NCI-H1092 treated with DMSO at 0.1 percent for 48 hours (cell line): ENCODE data around the gene XRCC3.

ENCODE experiments used
- DNase-seq: peaks from one replicate; lab custom pipeline; 2025; lab: John Stamatoyannopoulos, UW

The XRCC3 gene

DNA sequence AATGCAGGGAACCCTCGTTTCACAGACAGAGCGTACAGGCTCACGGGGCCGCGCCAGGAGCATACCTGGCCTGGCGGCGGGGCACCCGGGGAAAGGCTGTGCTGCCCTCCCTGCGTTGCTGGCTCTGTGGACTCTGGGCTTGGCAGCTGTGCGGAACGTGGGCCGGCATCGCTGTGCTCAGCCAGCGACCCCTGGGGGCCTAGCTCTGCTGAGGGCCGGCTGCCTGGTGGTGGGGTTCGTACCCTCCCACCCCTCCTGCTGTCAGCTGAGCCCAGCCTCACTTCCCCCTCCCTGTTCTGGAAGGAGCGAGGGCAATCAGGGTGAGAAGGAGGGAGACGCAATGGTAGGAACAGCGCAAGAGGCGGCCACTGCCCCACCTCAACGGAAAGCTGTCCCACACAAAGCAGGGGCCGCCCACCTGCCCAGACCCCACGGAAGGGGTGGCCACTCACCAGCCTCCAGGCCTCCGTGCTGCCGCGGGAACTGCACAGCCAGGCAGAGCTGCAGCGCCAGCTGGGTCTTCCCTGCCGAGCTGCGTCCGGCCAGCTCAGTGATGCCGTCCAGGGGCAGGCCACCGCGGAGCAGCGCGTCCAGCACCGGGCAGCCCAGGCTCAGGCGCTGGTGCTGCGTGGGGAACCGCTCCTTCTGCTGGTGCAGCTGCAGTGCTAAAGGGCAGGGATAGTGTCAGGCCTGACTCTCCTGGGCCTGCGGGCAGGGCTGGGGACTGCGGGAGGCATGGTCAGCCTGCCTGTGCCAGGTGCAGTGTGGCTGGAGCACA, 8.5 kb downstream of the XRCC3 start:
- DNase-seq = no peak

DNA sequence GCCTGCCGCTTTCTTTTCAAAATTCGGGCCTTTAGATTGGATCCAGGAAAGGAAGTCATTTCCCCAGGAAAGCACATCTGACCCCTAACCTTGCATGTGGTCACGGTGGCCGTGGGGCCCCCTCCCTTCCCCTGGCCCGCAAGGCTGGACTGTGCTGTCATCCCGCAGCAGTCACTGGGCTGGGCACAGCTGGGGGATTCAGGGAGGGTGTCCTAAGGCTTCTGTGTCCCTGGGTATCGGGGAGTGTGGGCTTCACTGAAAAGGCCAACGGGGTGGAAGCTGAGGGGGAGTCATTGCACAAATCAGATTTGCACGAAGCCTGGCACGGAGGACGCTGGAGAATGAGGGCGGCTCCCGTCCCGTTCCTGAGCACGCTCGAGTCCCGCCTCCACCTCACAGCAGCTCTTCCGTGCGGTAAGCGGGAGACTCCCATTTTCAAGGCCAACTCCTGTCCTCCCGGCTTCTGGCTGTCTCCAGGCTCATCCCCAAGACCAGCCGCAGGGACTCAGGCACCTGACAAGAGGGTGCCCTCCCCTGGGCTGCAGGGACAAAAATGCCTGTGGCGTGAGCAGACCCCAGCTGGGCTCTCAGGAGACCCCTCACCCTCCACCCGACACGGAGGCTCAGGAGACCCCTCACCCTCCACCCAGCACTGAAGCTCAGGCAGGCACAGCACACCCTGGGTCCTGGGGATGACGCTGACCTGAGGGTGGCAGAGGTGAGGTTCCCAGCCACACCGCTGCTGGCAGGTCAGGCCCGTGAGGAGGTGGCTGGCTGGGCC, 9.6 kb downstream of the XRCC3 start:
- no peak for DNase-seq

DNA sequence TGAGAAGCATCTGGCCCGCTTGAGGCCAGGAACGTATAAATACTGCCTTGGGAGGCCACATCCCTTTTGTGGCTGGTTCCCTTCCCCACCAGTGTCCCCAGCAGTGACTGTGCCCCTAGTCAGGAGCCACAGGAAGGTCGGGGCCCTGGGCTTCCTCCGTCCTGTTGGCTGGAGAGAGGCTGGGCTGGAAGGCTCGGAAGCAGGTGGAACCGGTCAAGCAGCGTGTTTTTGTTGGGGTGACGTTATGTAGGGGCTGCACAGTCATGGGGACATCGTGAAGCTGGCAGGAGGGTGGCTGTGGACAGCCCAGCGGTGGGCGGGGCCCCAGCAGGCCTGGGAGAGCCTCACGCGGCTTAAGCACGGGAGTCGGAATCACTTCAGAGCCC, 10.1 kb downstream of the XRCC3 start:
- DNase-seq = no peak

DNA sequence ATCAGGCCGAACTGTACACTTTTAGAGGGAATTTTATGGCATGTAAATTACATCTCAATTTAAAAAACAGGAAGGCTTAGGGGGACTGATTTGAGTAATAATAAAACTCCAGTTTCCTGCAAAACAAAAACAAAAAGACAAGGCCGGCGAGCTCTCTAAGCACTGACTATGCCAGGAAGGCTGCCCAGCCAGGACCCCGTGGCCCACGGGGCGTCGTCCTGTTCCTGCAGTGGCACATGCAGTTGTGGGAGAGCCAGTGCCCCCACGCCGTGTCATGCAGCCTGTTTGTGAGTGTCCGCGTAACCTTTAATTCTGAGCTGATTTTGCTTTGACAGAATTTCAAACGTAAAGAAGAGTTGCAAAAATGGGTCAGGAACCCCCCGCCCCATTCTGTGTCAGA, 10.5 kb downstream of the XRCC3 start:
- DNase-seq = no peak

DNA sequence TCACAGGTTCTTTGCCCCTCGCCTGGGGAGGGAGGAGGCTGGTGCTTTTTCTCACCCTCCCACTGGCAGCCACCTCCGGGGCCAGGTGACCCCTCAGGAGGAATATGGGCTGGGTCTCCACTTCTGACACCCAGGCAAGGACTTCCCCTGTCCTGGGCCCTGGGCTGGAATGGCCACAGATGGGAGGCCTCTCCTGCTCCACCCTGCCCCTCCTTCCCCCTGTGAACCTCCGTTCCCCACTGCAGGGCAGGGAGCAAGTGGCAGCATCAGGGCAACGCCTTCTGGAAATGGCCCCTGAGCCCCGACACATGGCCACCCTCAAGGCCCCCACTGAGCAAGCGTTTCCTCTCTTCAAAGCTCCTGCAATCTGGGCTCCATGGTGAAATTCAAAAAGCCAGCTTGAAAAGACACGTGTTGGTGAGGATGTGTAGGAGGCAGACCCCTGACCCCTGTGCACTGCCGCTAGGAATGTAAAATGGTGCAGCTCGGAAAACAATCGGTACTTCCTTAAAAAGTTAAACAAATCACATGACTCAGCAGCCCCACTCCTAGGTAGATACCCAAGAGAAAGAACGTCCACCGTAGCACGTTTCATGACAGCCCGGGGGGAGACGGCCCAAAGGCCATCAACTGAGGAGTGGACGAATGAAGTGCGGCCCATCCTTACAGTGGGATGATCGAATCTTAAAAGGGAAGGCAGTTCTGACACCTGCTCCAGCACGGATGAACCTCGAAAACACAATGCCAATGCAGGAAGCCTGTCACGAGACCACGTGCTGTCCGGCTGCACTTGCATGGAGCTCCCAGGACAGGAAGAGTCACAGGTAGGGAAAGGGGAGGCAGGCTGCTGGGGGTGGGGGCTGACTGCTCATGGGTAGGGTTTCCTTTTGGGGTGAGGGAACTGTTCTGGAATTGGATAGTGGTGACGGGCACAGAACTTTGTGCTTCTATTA, 11.5 kb downstream of the XRCC3 start:
- no peak for DNase-seq

DNA sequence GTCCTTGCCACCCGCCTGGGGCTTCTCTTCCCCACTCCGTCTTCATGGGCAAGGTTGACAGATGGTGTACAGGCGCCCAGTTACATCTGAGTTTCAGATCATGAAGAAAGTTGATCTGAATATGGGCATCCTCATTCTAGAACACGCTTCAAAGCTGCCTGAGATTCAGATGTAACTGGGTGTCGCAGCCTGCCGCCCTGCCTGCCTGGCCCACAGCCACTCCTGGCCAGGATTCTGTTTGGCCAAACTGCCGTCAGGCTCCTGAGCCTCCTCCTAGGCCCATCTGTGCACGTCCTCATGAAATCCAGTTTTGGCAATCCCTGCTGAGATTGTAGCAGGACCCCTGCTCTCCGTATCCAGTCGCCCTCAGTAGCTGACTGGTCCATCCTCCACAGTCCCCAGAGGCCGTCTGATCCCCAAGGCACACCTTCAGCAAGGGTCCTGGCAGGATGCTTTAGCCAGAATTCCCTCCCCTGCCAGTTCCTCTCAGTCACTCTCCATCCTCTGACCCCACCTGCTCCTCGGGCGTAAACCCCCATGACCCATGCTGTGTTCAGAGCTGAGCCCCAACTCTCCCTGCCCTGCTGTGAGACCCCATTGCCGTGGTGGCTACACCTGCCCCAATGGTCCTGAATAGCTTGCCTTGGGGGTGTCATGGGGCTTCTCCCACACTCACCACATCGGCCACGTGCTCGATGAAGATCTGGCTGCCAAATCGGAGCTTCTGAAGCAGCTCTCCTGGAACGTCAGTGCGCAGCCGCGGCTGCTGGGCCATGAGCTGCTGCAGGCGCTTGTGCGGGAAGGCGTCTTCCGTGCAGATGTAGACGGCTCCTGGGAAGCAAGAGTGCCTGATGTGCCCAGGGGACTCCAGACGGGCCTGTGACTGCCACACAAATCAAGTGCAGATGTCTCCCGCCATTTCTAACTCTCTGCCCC, 12.5 kb downstream of the XRCC3 start:
- DNase-seq = no peak

DNA sequence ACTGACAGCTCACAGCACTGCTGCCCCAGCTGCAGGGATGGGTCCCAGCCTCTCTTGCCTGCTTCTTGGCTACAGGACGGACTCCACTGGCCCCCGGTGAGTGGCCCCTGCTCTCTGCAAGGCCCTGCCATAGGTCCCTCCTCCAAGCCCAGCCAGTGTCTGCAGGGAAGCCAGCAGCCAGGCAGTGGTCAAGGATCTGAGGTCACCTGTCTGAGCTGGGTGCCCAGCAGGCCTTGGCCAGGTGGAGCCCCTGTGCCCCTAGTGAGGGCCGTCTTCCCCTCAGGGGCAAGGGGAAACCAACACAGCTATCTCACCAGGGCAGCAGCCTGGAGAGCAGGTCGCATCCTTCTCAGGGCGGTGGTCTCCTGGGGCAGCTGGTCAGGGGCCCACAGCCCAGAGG, 13.2 kb downstream of the XRCC3 start:
- DNase-seq = no peak

DNA sequence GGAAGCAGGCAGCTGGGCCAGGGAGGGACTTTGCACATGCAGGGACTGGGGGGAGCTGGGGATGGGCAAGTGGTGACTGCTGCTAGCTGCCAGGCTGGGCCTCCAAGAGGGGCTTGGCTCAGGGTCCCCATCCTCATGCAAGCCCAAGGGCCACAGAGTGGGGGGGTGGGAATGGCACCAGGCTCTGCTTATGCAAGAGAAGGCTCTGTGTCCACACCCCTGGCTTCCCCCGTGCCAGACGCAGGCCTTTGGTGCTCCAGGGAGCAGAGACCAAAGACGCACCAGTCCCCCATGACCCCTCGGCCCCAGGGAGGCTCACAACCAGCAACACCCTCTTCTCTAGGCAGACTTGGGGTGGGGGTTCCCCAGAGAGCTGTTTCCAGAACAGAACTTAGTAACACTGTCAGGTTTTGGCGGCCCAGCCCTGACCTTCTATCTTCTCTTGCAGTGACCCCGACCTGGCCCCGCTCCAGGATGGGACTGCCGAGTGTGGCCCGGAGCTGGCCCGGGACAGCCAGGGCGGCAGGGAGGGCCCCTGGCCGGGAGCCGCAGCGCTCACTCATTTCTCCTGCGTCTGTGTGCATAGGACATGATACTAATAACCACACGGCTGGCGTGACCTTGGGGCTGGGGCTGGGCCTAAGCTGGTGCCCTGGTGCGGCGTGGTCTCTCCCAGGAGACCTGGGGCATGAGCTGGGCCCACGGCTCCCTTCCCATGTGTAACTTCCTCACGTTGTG, 14.3 kb downstream of the XRCC3 start:
- DNase-seq = no peak

DNA sequence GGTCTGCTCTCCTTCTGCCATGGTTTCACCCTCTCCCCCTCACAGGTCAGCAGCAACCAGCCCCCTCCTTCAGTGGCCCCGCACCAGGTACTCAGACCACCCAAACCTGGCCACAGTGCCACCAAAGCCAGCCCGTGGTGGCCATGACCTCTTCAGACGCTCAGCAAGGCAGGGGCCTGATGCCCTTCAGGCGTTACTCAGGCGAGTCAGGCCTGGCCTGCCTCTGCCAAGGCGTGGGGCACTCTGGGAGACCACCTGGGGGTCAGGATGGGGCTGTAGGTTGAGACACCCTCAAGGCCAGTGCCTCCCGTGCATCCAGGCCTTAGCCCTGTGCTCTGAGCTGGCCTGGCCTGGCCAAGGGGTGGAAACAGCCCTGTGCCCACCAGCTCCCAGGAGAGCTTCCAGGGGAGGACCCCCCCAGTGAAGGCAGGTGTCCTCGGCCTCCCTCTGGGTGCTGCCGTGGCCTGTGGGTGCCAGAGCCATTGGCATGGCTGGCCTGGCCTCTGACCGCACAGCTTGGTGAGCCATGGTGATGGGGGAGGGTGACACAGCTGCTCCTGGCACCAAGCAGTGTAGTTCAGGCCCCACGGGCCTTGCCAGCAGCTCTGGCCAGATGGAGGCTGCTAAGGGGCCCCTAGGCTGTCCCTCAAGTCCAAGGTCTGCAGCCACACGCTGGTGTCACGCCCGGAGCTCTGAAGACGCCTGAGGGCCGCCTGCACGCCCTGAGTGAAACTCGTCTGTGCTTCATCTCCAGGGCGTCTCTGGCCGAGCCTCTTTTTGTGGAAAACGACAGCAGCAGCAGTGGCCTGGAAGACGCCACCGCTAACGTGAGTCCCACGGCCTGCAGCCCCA, 15.1 kb downstream of the XRCC3 start:
- no peak for DNase-seq

DNA sequence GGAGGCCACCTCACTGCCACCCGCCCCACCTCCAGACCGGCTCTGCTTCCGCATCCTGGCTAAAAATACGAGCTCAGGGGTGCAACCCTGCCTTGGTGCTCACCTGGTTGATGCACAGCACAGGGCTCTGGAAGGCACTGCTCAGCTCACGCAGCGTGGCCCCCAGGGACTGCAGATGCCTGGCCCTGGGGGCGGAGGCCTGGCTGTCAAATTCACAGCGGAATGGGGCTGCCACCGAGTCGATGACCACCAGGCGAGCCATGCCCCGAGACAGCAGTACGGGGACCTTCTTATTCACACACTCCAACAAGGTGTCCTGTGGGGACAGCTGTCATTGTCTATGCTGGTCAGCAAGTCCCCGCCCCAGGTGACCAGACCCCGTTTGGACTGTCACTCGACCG, 16.0 kb downstream of the XRCC3 start:
- DNase-seq = no peak

DNA sequence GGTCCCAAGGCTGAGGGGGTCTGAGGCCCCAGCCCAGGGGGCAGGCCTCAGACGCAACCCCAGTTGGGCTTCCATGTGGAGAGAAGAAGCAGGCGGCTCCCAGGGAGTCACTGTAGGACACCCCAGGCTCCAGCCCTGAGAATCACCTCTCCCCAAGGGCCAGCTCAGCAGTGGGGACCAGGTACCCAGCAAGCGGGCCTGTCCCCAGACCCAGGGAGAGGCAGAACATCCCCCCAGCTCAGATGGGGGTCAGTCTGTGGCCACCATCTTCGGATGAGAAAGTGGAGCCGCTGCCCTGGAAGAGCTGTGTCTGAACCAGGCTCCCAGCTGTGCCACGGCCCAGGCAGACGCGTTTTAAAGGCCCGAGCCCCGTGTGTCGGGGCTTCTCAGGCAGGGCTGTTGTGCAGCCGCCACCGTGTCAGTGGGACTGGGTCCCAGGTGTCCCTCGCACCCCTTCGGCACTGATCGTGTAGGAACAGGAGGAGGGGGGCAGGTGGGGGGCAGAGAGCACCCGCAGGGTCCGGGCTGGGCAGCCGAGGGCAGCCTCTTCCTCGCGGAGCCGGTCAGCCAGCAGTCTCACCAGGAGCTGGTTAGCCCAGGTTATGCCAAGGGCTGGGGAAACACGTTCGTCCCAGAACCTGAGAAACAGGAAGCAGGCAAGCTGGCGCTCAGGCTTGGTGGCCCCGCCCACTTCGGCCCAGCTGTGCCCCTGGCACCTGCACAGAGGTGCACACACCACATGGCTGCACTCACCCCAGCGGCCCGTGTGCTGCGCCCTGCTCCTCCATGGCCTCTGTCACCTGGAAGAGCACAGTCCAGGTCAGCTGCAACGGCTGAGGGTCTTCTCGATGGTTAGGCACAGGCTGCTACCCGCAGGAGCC, 16.6 kb downstream of the XRCC3 start:
- no peak for DNase-seq

DNA sequence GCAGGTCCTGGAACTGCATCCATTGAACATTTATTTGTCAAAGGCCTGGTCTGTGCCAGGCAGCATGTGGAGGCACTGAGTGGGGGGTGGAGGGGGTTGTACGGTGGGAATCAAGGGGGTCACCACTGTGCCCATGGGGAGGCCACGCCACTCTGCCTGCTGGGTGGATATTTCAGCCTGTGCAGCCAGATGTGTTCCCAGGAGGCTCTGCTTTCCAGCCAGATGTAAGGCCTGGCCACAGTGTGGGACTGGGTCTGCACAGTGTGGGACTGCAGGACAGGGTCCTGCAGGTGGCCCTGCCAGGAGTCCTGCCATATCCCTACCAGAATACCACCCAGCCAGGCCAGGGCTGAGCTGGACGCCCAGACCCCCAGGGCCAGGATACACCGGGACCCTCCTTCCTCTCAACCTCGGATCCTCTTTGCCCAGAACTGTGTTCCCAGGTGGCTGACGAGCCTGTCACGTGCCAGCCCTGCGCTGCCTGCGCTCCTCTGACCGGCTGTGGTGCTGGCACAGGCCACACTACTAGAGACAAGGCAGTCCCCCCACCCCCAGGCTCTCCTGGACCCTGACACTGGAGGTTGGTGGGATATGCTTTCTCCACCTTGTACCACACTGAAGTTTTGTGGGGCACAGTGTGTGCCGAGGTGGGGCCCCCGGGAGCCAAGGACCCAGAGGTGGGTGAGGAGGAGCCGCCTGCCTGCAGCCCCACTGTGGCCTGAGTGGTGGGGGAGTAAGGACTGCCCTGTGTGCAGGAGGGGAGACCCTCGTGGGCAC, 17.5 kb downstream of the XRCC3 start:
- DNase-seq = no peak

DNA sequence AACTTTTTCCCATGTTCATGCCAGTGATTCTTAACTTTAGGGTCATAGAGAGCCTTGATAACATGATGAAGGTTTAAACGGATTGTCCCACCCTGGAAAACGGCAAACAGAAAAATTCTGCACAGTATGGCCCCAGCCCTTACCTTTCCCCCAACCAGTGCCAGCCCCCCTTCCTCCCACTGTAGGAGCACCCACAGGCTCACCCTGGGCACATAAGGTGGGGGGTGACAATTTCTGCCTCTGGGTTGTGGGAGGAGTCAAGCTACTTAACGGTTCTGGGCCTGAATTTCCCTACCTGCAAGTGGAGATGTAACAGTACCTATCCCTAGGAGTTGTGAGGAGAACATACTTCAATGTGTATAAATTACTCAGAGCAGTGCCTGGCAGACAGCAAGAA, 18.0 kb downstream of the XRCC3 start:
- DNase-seq = no peak

DNA sequence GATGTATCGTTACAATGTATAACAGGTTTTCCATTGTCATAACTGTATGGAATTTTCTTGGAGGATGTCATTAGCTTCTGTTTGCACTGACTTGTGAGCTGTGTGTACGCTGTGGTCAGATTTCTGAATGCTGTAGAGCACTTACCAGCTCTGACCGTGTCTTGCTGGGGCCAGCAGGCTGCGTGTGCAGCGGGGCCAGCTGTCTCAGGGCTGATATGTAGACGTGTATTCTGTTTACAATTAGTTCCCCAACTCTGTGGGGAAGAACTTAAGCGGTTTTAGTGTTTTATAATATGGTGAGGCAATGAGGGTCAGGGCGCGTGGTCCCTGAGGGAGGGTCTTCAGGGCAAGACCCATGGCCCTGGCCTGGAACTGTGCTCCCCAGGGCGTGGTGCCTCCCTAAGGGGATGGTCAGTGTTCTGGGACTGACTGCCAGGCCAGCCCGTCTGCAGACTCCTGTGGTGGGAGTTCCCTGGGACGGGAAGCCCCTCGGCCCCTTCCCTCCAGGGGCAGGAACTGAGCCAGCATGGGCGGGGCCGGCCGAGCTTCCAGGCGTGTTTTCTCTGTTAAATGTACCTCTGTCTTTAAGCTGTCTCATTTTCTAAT, 18.7 kb downstream of the XRCC3 start:
- DNase-seq = peak; percentile 39

DNA sequence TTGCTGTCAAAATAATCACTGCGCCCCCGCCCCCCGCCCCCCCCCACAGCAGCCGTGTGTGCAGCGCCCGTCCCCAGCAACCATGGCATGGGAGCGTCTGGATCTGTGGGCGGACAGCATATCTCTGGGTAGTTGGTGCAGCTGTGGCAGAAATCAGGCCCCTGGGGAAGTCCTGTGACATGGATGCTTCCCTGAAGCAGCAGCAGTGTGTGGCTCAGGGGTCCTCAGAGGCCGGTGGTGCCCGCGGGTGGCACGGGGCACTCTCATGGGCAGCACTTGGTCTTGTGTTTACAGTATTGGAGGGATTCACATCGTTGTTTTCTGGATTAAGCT, 19.2 kb downstream of the XRCC3 start:
- peak; percentile 39 for DNase-seq

DNA sequence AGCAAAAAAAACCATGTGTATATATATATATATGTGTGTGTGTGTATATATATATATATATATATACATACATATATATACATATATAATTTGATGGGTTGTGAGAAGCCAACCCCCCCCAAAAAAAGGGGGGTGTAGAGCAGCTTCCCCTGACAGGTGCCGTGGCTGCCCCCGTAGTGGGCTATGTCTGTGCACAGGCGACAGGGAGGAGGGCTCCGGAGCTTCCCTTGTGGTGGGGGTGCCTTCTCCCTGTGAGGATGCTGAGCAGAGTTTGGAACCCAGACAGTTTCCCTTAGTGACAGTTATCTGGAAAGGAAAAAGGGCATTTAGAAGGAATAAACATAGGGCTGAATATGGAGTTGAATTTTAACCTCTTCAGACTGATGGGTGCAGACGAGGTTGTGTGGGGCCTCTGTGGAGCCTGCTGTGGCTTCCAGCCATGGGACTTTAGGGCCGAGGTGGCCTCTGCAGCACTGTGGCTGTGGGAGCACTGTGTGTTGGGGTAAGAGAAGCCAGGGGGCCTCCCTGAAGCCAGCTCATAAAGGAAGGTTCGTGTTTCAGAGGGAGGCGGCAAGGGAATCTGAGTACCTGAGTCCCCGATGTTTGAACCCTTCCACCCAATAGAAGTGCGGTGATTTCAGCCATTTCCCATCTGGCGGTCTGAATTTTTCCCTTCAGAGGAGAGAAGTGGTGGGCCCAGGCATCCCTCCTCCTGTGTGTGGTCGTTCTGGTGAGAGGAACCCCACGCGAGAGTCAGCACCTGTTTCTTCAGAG, 19.8 kb downstream of the XRCC3 start:
- no peak for DNase-seq

DNA sequence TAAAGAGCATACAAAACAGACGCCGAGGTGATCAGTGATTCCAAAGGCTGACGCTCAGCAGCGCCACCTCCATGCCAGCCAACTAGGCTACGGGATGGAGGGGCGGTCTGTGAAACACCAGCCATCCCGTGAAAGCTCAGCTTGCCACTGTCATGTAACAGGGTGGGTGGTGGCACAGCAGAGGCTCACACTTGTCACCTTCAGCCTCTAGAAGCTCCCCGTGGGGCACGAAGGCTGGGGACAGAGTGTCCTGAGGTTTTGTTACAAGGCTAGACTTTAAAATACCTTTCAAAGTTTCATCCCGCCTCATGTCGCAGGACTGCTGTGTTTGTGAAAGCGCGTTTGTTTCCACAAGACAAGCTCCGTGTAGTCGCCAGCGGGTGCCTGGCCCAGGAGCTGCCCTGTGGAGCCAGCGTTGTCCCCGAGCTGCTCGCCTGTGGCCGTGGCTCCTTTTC, 20.7 kb downstream of the XRCC3 start:
- no peak for DNase-seq
